HepG2 (cell line): Measurements from ENCODE around the gene VPS13C. TPM values are rescaled to one million over a fixed set of nuclear protein-coding genes. Genes with fewer than 3 reads are reported as not detected.

Source experiments
- ATAC-seq: fragments of 200-7000 bp; cut with Tn5 transposase; 3 replicates; pipeline ENCODE4 v1.9.1; 2020; ENCODE audit warnings: mild to moderate bottlenecking, moderate library complexity
- BruUV-seq: library from RNA; stranded (reverse); fragments of 400-500 nt; replicated peaks from 2 replicates; lab custom pipeline; 2021; lab: Mats Ljungman, UMichigan
- CTCF ChIA-PET: fragments of 300-600 bp; formaldehyde crosslinking; extraction: SDS; loops from one replicate; lab custom pipeline; 2021; ENCODE audit warnings: low total read pairs, inconsistent platforms, low intra/inter-chr PET ratio; lab: Yijun Ruan, JAX
- POLR2A ChIA-PET: fragments of 350-600 bp; sonication (Branson Sonifier 250); formaldehyde crosslinking; loops from one replicate; lab custom pipeline; 2020; ENCODE audit warnings: antibody characterized with exemption, inconsistent platforms; lab: Yijun Ruan, JAX
- DNase-seq: peaks from one replicate; pipeline ENCODE4 v3.0.0-alpha.2; 2015; ENCODE audit warnings: low spot score
- FAIRE-seq: peaks from 3 replicates; lab custom pipeline; 2011; peaks lifted over from hg19 to GRCh38; lab: Jason Lieb, UNC
- H2AFZ ChIP-seq: one replicate; pipeline ENCODE4 v1.6.1; 2011; ENCODE audit warnings: low read length, inconsistent platforms
- H3K27ac ChIP-seq: fragments of 300-600 bp; 3 replicates; pipeline ENCODE4 v1.8.0; 2011; ENCODE audit warnings: mixed run types, mild to moderate bottlenecking, mixed read lengths, low read length, inconsistent platforms; ENCODE audit not compliant: insufficient read depth; ENCODE audit errors: extremely low read length
- H3K27me3 ChIP-seq, 2 experiments: fragments of 200-600 bp in 1 of 2; 2 replicates in 1 of 2; 3 replicates in 1 of 2; pipeline versions ENCODE4 v1.6.0 to v1.8.0; 2011; ENCODE audit warnings: low read length in 2 of 2, mild to moderate bottlenecking in 2 of 2, moderate library complexity in 2 of 2, inconsistent platforms in 1 of 2; ENCODE audit not compliant: insufficient read depth in 2 of 2, control insufficient read depth in 1 of 2
- H3K36me3 ChIP-seq, 2 experiments: fragments of 200-600 bp in 1 of 2; replicated peaks in 1 of 2; 2 replicates in 1 of 2; 3 replicates in 1 of 2; pipeline versions ENCODE4 v1.5.1 to v1.8.0; 2011; ENCODE audit warnings: low read length in 2 of 2, inconsistent platforms in 1 of 2; ENCODE audit not compliant: insufficient read depth in 2 of 2, control insufficient read depth in 1 of 2
- H3K4me1 ChIP-seq: 2 replicates; pipeline ENCODE4 v1.5.1; 2012; ENCODE audit warnings: low read length, inconsistent platforms; ENCODE audit not compliant: insufficient read depth
- H3K4me2 ChIP-seq: 2 replicates; pipeline ENCODE4 v1.6.0; 2011; ENCODE audit warnings: low read depth, low read length, inconsistent platforms
- H3K4me3 ChIP-seq, 3 experiments: fragments of 200-600 bp in 1 of 3; sonication (generic), shearing (Covaris generic) in 1 of 3; replicated peaks in 1 of 3; 2 replicates each; pipeline ENCODE4 v1.5.1; 2011 to 2016; ENCODE audit warnings: low read length in 3 of 3, inconsistent platforms in 2 of 3, low read depth in 2 of 3, mild to moderate bottlenecking in 2 of 3, control low read depth in 1 of 3, mixed read lengths in 1 of 3; ENCODE audit not compliant: insufficient read depth in 1 of 3
- H3K79me2 ChIP-seq: one replicate; pipeline ENCODE4 v1.6.1; 2011; ENCODE audit warnings: low read length, inconsistent platforms; ENCODE audit not compliant: insufficient read depth
- H3K9ac ChIP-seq: 2 replicates; pipeline ENCODE4 v1.6.0; 2011; ENCODE audit warnings: mild to moderate bottlenecking, low read depth, low read length, inconsistent platforms; ENCODE audit not compliant: insufficient read depth
- H3K9me3 ChIP-seq: 2 replicates; pipeline ENCODE4 v1.5.1; 2012; ENCODE audit warnings: mild to moderate bottlenecking, low read length
- H4K20me1 ChIP-seq: 2 replicates; pipeline ENCODE4 v1.6.0; 2011; ENCODE audit warnings: inconsistent platforms, mild to moderate bottlenecking, low read length, moderate library complexity; ENCODE audit not compliant: insufficient read depth
- CAMTA2 ChIP-seq: sonication (generic); formaldehyde crosslinking; IDR thresholded peaks from 2 replicates; pipeline ENCODE4 v1.4.0; 2020; ENCODE audit warnings: mild to moderate bottlenecking, missing genetic modification reagents, borderline replicate concordance
- ELF1 ChIP-seq: sonication (generic); formaldehyde crosslinking; IDR thresholded peaks from 2 replicates; pipeline ENCODE4 v1.4.0; 2020; ENCODE audit warnings: missing genetic modification reagents
- FOXK2 ChIP-seq: fragments of 450-650 bp; IDR thresholded peaks from 2 replicates; pipeline ENCODE4 v1.6.1; 2016
- HNF4G ChIP-seq, 2 experiments: sonication (generic) in 1 of 2; formaldehyde crosslinking in 1 of 2; IDR thresholded peaks; 2 replicates each; pipeline versions ENCODE4 v1.4.0 to v1.6.1; 2011 to 2020; ENCODE audit warnings: borderline replicate concordance in 2 of 2, low read depth in 2 of 2, mild to moderate bottlenecking in 2 of 2, low read length in 1 of 2, missing genetic modification reagents in 1 of 2, moderate library complexity in 1 of 2
- JARID2 ChIP-seq: sonication (generic); formaldehyde crosslinking; IDR thresholded peaks from 2 replicates; pipeline ENCODE4 v1.8.1; 2023; ENCODE audit warnings: missing genetic modification reagents, inconsistent platforms; ENCODE audit not compliant: insufficient replicate concordance
- RARA ChIP-seq: IDR thresholded peaks from 2 replicates; pipeline ENCODE4 v1.6.1; 2016; ENCODE audit warnings: missing genetic modification reagents, missing compliant biosample characterization
- TFAP4 ChIP-seq: sonication (generic); IDR thresholded peaks from 2 replicates; pipeline ENCODE4 v1.6.1; 2016; ENCODE audit warnings: low read depth, borderline replicate concordance
- XBP1 ChIP-seq: sonication (generic); formaldehyde crosslinking; IDR thresholded peaks from 2 replicates; pipeline ENCODE4 v1.5.0; 2020; ENCODE audit warnings: missing genetic modification reagents
- ZHX1 ChIP-seq: sonication (generic); formaldehyde crosslinking; IDR thresholded peaks from 2 replicates; pipeline ENCODE4 v1.8.1; 2022; ENCODE audit warnings: low read depth, mild to moderate bottlenecking, missing genetic modification reagents
- ZNF138 ChIP-seq: sonication (generic); formaldehyde crosslinking; IDR thresholded peaks from 2 replicates; pipeline ENCODE4 v1.5.0; 2020; ENCODE audit warnings: mild to moderate bottlenecking, low read depth, missing genetic modification reagents
- ZNF713 ChIP-seq: sonication (generic); formaldehyde crosslinking; IDR thresholded peaks from 2 replicates; pipeline ENCODE4 v1.4.0; 2020; ENCODE audit warnings: mild to moderate bottlenecking, missing genetic modification reagents
- ZNF740 ChIP-seq: sonication (generic); formaldehyde crosslinking; IDR thresholded peaks from 2 replicates; pipeline ENCODE4 v1.4.0; 2020; ENCODE audit warnings: missing genetic modification reagents
- WGBS: methylation state at CpG from one replicate; pipeline ENCODE4 v1.1.6; 2017; ENCODE audit warnings: low lambda C conversion rate; 5-methylcytosine and 5-hydroxymethylcytosine counted together
- in situ Hi-C: cut with HindIII; loops from 2 replicates; pipeline ENCODE4 v1.10.0; 2017; ENCODE audit warnings: low pct_unique_long_range_greater_than_20kb; ENCODE audit not compliant: extremely low pct_ligation_motif_present
- intact Hi-C: fragments of 100-400 bp; cut with micrococcal nuclease; formaldehyde crosslinking; loops from one replicate; pipeline ENCODE4 v1.10.0; 2022; ENCODE audit not compliant: unreplicated experiment
- polyA plus RNA-seq, 8 experiments: library from polyadenylated mRNA; depleted of rRNA in 3 of 8; stranded (reverse) in 7 of 8; unstranded in 1 of 8; fragments of >200 nt; fragmentation: Illumina TruSeq in 4 of 8; extraction: Trizol in 4 of 8; gene quantifications; 2 replicates each; pipeline versions ENCODE4 v1.2.1 to v1.2.3, GENCODE V29; 2011 to 2016; ENCODE audit warnings: low read depth in 4 of 8, missing spikeins in 1 of 8, mixed read lengths in 1 of 8; ENCODE audit not compliant: insufficient read depth in 1 of 8
- total RNA-seq, 5 experiments: library from RNA; depleted of rRNA; stranded (reverse); fragments of >200 nt; fragmentation: Illumina TruSeq; extraction: Trizol; gene quantifications; 2 replicates each; pipeline ENCODE4 v1.2.3, GENCODE V29; 2016; ENCODE audit warnings: low read depth in 1 of 5
- TF ChIP-seq, protein P1 (sequence below): sonication (generic); formaldehyde crosslinking; IDR thresholded peaks from 2 replicates; pipeline ENCODE4 v1.5.0; 2020; ENCODE audit warnings: missing genetic modification reagents, mild to moderate bottlenecking, borderline replicate concordance
- TF ChIP-seq, protein P2 (sequence below): sonication (generic); formaldehyde crosslinking; IDR thresholded peaks from 2 replicates; pipeline ENCODE4 v1.4.0; 2020; ENCODE audit warnings: missing genetic modification reagents
- TF ChIP-seq, protein P3 (sequence below): sonication (generic); formaldehyde crosslinking; IDR thresholded peaks from 2 replicates; pipeline ENCODE4 v1.4.0; 2020; ENCODE audit warnings: mild to moderate bottlenecking, missing genetic modification reagents

Gene VPS13C
- total and polyA plus RNA-seq, 2 of the 13 experiments (the other 11 are each of a cell fraction or from before 2014, with no cell fraction given): 10.9 to 26.8 TPM

DNA sequence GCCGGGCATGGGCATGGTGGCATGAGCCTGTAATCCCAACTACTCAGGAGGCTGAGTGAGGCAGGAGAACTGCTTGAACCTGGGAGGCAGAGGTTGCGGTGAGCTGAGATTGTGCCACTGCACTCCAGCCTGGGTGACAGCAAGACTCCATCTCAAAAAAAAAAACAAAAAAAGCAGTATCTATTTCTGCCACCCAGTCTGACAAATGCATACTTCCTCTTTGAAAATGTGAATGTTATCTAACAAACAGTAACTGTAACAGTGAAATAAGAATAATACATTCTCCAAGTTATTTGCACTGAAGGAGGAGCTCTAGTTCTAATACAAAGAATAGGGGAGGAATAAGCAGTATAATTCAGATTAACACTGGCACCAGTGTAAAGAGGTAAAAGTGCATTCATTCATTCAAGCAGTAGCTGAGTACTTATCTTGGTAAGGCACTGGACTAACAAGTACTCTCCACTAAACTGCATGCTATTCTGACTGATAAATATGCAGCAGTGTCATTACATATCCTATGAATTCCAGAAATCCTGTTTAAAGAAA is 12.9 kb downstream of the VPS13C start:
- CTCF ChIA-PET: no interaction called here
- no peaks in the 10 kb centered on the region for H3K27me3 ChIP-seq
- in situ Hi-C loops (no loop called here), intact Hi-C loops (no loop called here)
- ATAC-seq (no peak), FAIRE-seq (no peak), DNase-seq (no peak)
- peaks cover 12% of the 10 kb centered on the region for H3K79me2 ChIP-seq
- H3K9ac ChIP-seq: no peak overlapping the region
- no peaks in the 10 kb centered on the region for H4K20me1 ChIP-seq
- 97% methylated on average over 2 of the region's 2 CpGs for WGBS
- H3K36me3 ChIP-seq: no peaks in the 10 kb centered on the region
- H3K9me3 ChIP-seq: no peaks in the 10 kb centered on the region
- POLR2A ChIA-PET: no interaction called here
- no peak overlapping the region for H3K4me2 ChIP-seq
- no peak overlapping the region for H2AFZ ChIP-seq
- H3K27ac ChIP-seq: no peak overlapping the region
- peaks cover under 1% of the 10 kb centered on the region; the same call in 1 of the 2 replicates for H3K4me1 ChIP-seq
- H3K4me3 ChIP-seq: no peak overlapping the region
- BruUV-seq: no TSS peak
- TF ChIP-seq FOXK2 (no peak), ZNF138 (CRISPR knock-in tag) (no peak), HNF4G (IDR thresholded peaks at IDR 0.05; ENCODE audit: borderline replicate concordance, low read depth, low read length) (no peak), HNF4G (CRISPR knock-in tag; IDR thresholded peaks at IDR 0.05; ENCODE audit: borderline replicate concordance, low read depth) (no peak), ZHX1 (no peak), XBP1 (CRISPR knock-in tag) (no peak), TFAP4 (no peak), ELF1 (CRISPR knock-in tag) (no peak), ZNF713 (no peak), JARID2 (CRISPR knock-in tag) (no peak), CAMTA2 (no peak), RARA (no peak), ZNF740 (CRISPR knock-in tag) (no peak)
- TF ChIP-seq, protein P1, sequence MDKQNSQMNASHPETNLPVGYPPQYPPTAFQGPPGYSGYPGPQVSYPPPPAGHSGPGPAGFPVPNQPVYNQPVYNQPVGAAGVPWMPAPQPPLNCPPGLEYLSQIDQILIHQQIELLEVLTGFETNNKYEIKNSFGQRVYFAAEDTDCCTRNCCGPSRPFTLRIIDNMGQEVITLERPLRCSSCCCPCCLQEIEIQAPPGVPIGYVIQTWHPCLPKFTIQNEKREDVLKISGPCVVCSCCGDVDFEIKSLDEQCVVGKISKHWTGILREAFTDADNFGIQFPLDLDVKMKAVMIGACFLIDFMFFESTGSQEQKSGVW: no peak
- TF ChIP-seq, protein P2, sequence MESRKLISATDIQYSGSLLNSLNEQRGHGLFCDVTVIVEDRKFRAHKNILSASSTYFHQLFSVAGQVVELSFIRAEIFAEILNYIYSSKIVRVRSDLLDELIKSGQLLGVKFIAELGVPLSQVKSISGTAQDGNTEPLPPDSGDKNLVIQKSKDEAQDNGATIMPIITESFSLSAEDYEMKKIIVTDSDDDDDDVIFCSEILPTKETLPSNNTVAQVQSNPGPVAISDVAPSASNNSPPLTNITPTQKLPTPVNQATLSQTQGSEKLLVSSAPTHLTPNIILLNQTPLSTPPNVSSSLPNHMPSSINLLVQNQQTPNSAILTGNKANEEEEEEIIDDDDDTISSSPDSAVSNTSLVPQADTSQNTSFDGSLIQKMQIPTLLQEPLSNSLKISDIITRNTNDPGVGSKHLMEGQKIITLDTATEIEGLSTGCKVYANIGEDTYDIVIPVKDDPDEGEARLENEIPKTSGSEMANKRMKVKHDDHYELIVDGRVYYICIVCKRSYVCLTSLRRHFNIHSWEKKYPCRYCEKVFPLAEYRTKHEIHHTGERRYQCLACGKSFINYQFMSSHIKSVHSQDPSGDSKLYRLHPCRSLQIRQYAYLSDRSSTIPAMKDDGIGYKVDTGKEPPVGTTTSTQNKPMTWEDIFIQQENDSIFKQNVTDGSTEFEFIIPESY (CRISPR knock-in tag): no peak
- TF ChIP-seq, protein P3, sequence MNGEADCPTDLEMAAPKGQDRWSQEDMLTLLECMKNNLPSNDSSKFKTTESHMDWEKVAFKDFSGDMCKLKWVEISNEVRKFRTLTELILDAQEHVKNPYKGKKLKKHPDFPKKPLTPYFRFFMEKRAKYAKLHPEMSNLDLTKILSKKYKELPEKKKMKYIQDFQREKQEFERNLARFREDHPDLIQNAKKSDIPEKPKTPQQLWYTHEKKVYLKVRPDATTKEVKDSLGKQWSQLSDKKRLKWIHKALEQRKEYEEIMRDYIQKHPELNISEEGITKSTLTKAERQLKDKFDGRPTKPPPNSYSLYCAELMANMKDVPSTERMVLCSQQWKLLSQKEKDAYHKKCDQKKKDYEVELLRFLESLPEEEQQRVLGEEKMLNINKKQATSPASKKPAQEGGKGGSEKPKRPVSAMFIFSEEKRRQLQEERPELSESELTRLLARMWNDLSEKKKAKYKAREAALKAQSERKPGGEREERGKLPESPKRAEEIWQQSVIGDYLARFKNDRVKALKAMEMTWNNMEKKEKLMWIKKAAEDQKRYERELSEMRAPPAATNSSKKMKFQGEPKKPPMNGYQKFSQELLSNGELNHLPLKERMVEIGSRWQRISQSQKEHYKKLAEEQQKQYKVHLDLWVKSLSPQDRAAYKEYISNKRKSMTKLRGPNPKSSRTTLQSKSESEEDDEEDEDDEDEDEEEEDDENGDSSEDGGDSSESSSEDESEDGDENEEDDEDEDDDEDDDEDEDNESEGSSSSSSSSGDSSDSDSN (CRISPR knock-in tag): no peak
